GM12878 (cell line): Measurements from ENCODE around the gene ZDHHC11. TPM values are rescaled to one million over a fixed set of nuclear protein-coding genes. Genes with fewer than 3 reads are reported as not detected.
"Not testable (repeated sequence)": the region's sequence is repeated elsewhere in the genome, so short reads cannot be mapped to it uniquely, and the experiment has no call there.

Experiments
- ATAC-seq: fragments of 200-7000 bp; cut with Tn5 transposase; 3 replicates; pipeline ENCODE4 v1.9.1; 2020; ENCODE audit warnings: mild to moderate bottlenecking, moderate library complexity
- BruUV-seq: library from RNA; stranded (reverse); fragments of 400-500 nt; replicated peaks from 2 replicates; lab custom pipeline; 2021; lab: Mats Ljungman, UMichigan
- CTCF ChIA-PET: fragments of 300-600 bp; sonication (Branson Sonifier 250); formaldehyde crosslinking; extraction: SDS; loops from one replicate; lab custom pipeline; 2021; ENCODE audit warnings: inconsistent platforms; lab: Yijun Ruan, JAX
- POLR2A ChIA-PET: fragments of 350-600 bp; formaldehyde crosslinking; extraction: SDS; loops from one replicate; lab custom pipeline; 2021; ENCODE audit warnings: inconsistent platforms; lab: Charles Lee
- RAD21 ChIA-PET: fragments of 300-600 bp; sonication (Branson Sonifier 250); formaldehyde crosslinking; loops from one replicate; lab custom pipeline; 2023; ENCODE audit warnings: antibody characterized with exemption; ENCODE audit not compliant: unreplicated experiment; lab: Charles Lee
- SMC1A ChIA-PET: fragments of 300-600 bp; sonication (Branson Sonifier 250); formaldehyde crosslinking; loops from one replicate; lab custom pipeline; 2023; ENCODE audit not compliant: unreplicated experiment, uncharacterized antibody; lab: Charles Lee
- DNase-seq: peaks from one replicate; pipeline ENCODE4 v3.0.0-alpha.2; 2011; ENCODE audit warnings: low read depth, low spot score
- FAIRE-seq: peaks from 3 replicates; lab custom pipeline; 2011; peaks lifted over from hg19 to GRCh38; lab: Jason Lieb, UNC
- H2AFZ ChIP-seq: 2 replicates; pipeline ENCODE4 v1.6.0; 2011; ENCODE audit warnings: low read depth, low read length, control low read depth; ENCODE audit not compliant: control insufficient read depth
- H3K27ac ChIP-seq: 2 replicates; pipeline ENCODE4 v1.5.1; 2011; ENCODE audit warnings: control low read depth; ENCODE audit not compliant: control insufficient read depth, insufficient read depth
- H3K27me3 ChIP-seq, 2 experiments: replicated peaks in 1 of 2; 2 replicates each; pipeline versions ENCODE4 v1.6.0 to v1.6.1; 2011; ENCODE audit warnings: low read length in 1 of 2; ENCODE audit not compliant: control insufficient read depth in 2 of 2, insufficient read depth in 2 of 2
- H3K36me3 ChIP-seq, 2 experiments: 2 replicates each; pipeline ENCODE4 v1.5.1; 2011; ENCODE audit warnings: low read length in 1 of 2; ENCODE audit not compliant: control insufficient read depth in 2 of 2, insufficient read depth in 2 of 2
- H3K4me1 ChIP-seq: 2 replicates; pipeline ENCODE4 v1.6.1; 2011; ENCODE audit warnings: mild to moderate bottlenecking, low read length, moderate library complexity, mixed read lengths; ENCODE audit not compliant: control insufficient read depth, insufficient read depth
- H3K4me2 ChIP-seq: 2 replicates; pipeline ENCODE4 v1.6.0; 2011; ENCODE audit warnings: control low read depth; ENCODE audit not compliant: control insufficient read depth, insufficient read depth
- H3K4me3 ChIP-seq: fragments of 200-600 bp; sonication (generic); 2 replicates; pipeline ENCODE4 v1.5.1; 2016
- H3K79me2 ChIP-seq: 2 replicates; pipeline ENCODE4 v1.6.0; 2011; ENCODE audit warnings: low read length; ENCODE audit not compliant: control insufficient read depth, insufficient read depth
- H3K9ac ChIP-seq: 2 replicates; pipeline ENCODE4 v1.8.0; 2011; ENCODE audit warnings: low read length, control low read depth, mixed read lengths; ENCODE audit not compliant: control insufficient read depth, insufficient read depth
- H3K9me3 ChIP-seq: replicated peaks from 3 replicates; pipeline ENCODE4 v1.5.1; 2011; ENCODE audit warnings: mild to moderate bottlenecking, low read length; ENCODE audit not compliant: control insufficient read depth, insufficient read depth
- H4K20me1 ChIP-seq: 2 replicates; pipeline ENCODE4 v1.6.0; 2011; ENCODE audit not compliant: control insufficient read depth, insufficient read depth
- EGR1 ChIP-seq, 2 experiments: IDR thresholded peaks; 1 replicate in 1 of 2; 2 replicates in 1 of 2; pipeline ENCODE4 v1.6.1; 2011 to 2012; ENCODE audit warnings: low read depth in 2 of 2, low read length in 2 of 2, borderline replicate concordance in 1 of 2, mild to moderate bottlenecking in 1 of 2, moderate library complexity in 1 of 2
- NRF1 ChIP-seq: conservative IDR thresholded peaks from 2 replicates; pipeline ENCODE4 v1.6.1; 2011; ENCODE audit warnings: mild to moderate bottlenecking, low read depth, low read length, improper control_type of control experiment
- POLR2A ChIP-seq: IDR thresholded peaks from 2 replicates; pipeline ENCODE4 v1.6.1; 2011; ENCODE audit warnings: low read depth, mild to moderate bottlenecking, low read length
- WGBS: methylation state at CpG from one replicate; pipeline ENCODE4 v1.1.6; 2016; ENCODE audit warnings: low lambda C conversion rate; ENCODE audit not compliant: insufficient replicate concordance, insufficient coverage; ENCODE audit errors: missing lambda C conversion rate; 5-methylcytosine and 5-hydroxymethylcytosine counted together
- in situ Hi-C: fragments of 300-500 bp; cut with MboI; formaldehyde crosslinking; loops from 9 replicates; pipeline ENCODE4 v1.14.3; 2018; ENCODE audit warnings: mixed read lengths
- intact Hi-C: fragments of 100-400 bp; cut with micrococcal nuclease; formaldehyde crosslinking; loops from one replicate; pipeline ENCODE4 v1.14.2; 2022; ENCODE audit not compliant: unreplicated experiment
- polyA plus RNA-seq, 11 experiments: library from polyadenylated mRNA; depleted of rRNA in 4 of 11; unstranded in 6 of 11; stranded (reverse) in 5 of 11; fragments of >200 nt; fragmentation: Nextera tagmentation in 4 of 11; fragmentation: Illumina TruSeq in 1 of 11; extraction: Ambion mirVana in 4 of 11; extraction: Trizol in 1 of 11; gene quantifications; 1 replicate in 1 of 11; 2 replicates in 10 of 11; pipeline versions ENCODE4 v1.2.1 to v1.2.3, GENCODE V29; 2011 to 2016; ENCODE audit warnings: inconsistent platforms in 2 of 11, missing spikeins in 2 of 11, low read depth in 1 of 11
- total RNA-seq, 4 experiments: library from RNA; depleted of rRNA in 3 of 4; stranded (reverse); fragments of >200 nt in 3 of 4; fragmentation: Illumina TruSeq in 1 of 4; extraction: Trizol in 1 of 4; gene quantifications; 2 replicates each; pipeline versions ENCODE4 v1.2.1 to v1.2.3, GENCODE V29; 2013 to 2021

Gene ZDHHC11
- total and polyA plus RNA-seq, 10 of the 15 experiments (the other 5 are each of a cell fraction or from before 2014, with no cell fraction given): 0.04 to 1.4 (median 0.30) TPM

GRCh38 chr5:784428-785177, 66.2 kb downstream of the ZDHHC11 start, which contains the start of gene ZDHHC11B:
Gene ZDHHC11B (minus strand): TSS chr5:784729. CDS start chr5:766919, 17,810 bp downstream.
- not testable (repeated sequence) for H3K27ac ChIP-seq, FAIRE-seq, H3K27me3 ChIP-seq
- H2AFZ ChIP-seq: peak within 1 kb of the TSS; percentile 51
- TF ChIP-seq EGR1 (IDR thresholded peaks at IDR 0.05; ENCODE audit: borderline replicate concordance in 1 of 2, low read depth in 2 of 2, low read length in 2 of 2): peak in 1 of 2 experiments; percentile 64; a peak in 2 of 3 replicates
- peak; percentile 42; the same call in 1 of the 2 replicates for TF ChIP-seq POLR2A
- peak; percentile 38; the same call in 1 of the 2 replicates for TF ChIP-seq NRF1
- TF ChIP-seq, all 136 proteins: peak for 3; not testable (repeated sequence) for 133
- H3K4me1 ChIP-seq, RAD21 ChIA-PET, SMC1A ChIA-PET, H3K9ac ChIP-seq, DNase-seq, H3K9me3 ChIP-seq, BruUV-seq, H3K79me2 ChIP-seq, POLR2A ChIA-PET, H3K36me3 ChIP-seq, CTCF ChIA-PET, in situ Hi-C loops, H4K20me1 ChIP-seq: not testable (repeated sequence)
- H3K4me2 ChIP-seq: peak within 1 kb of the TSS; percentile 79
- peak; percentile 85 for ATAC-seq
- peak within 1 kb of the TSS; percentile 47; the same call in 1 of the 2 replicates for H3K4me3 ChIP-seq
- intact Hi-C loops: loop anchor here (5.0 kb wide), 1 partner anchor 92 kb away; the partner anchor contains the start of gene TPPP
- WGBS: 2% methylated on average over 41 of the region's 101 CpGs

DNA sequence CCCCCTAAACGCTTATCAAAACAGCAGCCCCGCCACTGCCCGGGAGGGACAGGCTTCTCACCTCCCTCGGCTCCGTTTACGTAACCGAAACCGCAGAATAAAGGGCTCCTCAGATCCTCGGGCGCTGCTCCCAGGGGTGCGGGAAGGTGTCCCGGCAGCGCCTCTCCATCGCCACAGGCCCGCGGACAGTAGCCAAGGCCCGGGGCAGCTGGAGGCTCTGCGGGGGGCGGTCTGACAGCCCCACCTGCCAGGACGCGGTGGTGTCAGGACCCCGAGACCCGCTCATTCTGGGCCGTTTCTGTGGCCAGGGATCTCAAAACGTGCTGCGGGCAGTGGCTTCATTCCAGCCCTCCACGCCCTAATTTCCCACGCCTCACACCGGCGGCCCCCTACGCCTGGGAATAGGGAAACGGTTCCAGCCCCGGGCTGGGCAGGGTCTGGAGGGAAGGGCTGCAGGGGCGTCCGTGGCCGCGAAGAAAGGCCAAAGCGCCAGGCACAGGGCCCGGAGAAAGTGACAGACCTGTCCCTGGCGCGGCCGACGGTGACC, 66.8 kb downstream of the ZDHHC11 start:
- H3K9me3 ChIP-seq, H3K4me1 ChIP-seq, H3K79me2 ChIP-seq, H4K20me1 ChIP-seq, in situ Hi-C loops, H3K9ac ChIP-seq, H3K36me3 ChIP-seq, BruUV-seq, H3K27me3 ChIP-seq, FAIRE-seq, POLR2A ChIA-PET, SMC1A ChIA-PET, H2AFZ ChIP-seq, DNase-seq, H3K27ac ChIP-seq, RAD21 ChIA-PET, CTCF ChIA-PET: not testable (repeated sequence)
- intact Hi-C loops: loop anchor here (5.0 kb wide), 1 partner anchor 92 kb away; the partner anchor contains the start of gene TPPP
- 7% methylated on average over 43 of the region's 43 CpGs for WGBS
- Histone ChIP-seq H3K4me3 (peak overlapping the region; percentile 36; the same call in 1 of the 2 replicates), H3K4me2 (peak overlapping the region; percentile 21)
- ATAC-seq: peak; percentile 13

GRCh38 chr5:783049-783802, 67.6 kb downstream of the ZDHHC11 start:
- POLR2A ChIA-PET, H3K4me2 ChIP-seq, RAD21 ChIA-PET, H3K79me2 ChIP-seq, BruUV-seq, in situ Hi-C loops, CTCF ChIA-PET, H3K9me3 ChIP-seq, SMC1A ChIA-PET, H3K27me3 ChIP-seq, H3K4me1 ChIP-seq, H3K9ac ChIP-seq, H3K36me3 ChIP-seq, H3K27ac ChIP-seq, H2AFZ ChIP-seq, H3K4me3 ChIP-seq, DNase-seq, H4K20me1 ChIP-seq: not testable (repeated sequence)
- ATAC-seq (peak; percentile 55), FAIRE-seq (peak; percentile 87)
- intact Hi-C loops: loop anchor here (5.0 kb wide), 1 partner anchor 91 kb away; the partner anchor contains the start of gene TPPP
- WGBS: 9% methylated on average over 29 of the region's 31 CpGs
